HepG2 (cell line): Measurements from ENCODE around the gene AEN. TPM values are rescaled to one million over a fixed set of nuclear protein-coding genes. Genes with fewer than 3 reads are reported as not detected.
A peak's percentile ranks its signal among the peaks of the same experiment; 100 is the strongest.

Experiments used
- ATAC-seq: fragments of 200-7000 bp; cut with Tn5 transposase; 3 replicates; pipeline ENCODE4 v1.9.1; 2020; ENCODE audit warnings: mild to moderate bottlenecking, moderate library complexity
- BruUV-seq: library from RNA; stranded (reverse); fragments of 400-500 nt; replicated peaks from 2 replicates; lab custom pipeline; 2021; lab: Mats Ljungman, UMichigan
- CTCF ChIA-PET: fragments of 300-600 bp; formaldehyde crosslinking; extraction: SDS; loops from one replicate; lab custom pipeline; 2021; ENCODE audit warnings: low total read pairs, inconsistent platforms, low intra/inter-chr PET ratio; lab: Yijun Ruan, JAX
- POLR2A ChIA-PET: fragments of 350-600 bp; sonication (Branson Sonifier 250); formaldehyde crosslinking; loops from one replicate; lab custom pipeline; 2020; ENCODE audit warnings: antibody characterized with exemption, inconsistent platforms; lab: Yijun Ruan, JAX
- DNase-seq: peaks from one replicate; pipeline ENCODE4 v3.0.0-alpha.2; 2015; ENCODE audit warnings: low spot score
- FAIRE-seq: peaks from 3 replicates; lab custom pipeline; 2011; peaks lifted over from hg19 to GRCh38; lab: Jason Lieb, UNC
- H2AFZ ChIP-seq: one replicate; pipeline ENCODE4 v1.6.1; 2011; ENCODE audit warnings: low read length, inconsistent platforms
- H3K27ac ChIP-seq: fragments of 300-600 bp; 3 replicates; pipeline ENCODE4 v1.8.0; 2011; ENCODE audit warnings: mixed run types, mild to moderate bottlenecking, mixed read lengths, low read length, inconsistent platforms; ENCODE audit not compliant: insufficient read depth; ENCODE audit errors: extremely low read length
- H3K27me3 ChIP-seq, 2 experiments: fragments of 200-600 bp in 1 of 2; 2 replicates in 1 of 2; 3 replicates in 1 of 2; pipeline versions ENCODE4 v1.6.0 to v1.8.0; 2011; ENCODE audit warnings: low read length in 2 of 2, mild to moderate bottlenecking in 2 of 2, moderate library complexity in 2 of 2, inconsistent platforms in 1 of 2; ENCODE audit not compliant: insufficient read depth in 2 of 2, control insufficient read depth in 1 of 2
- H3K36me3 ChIP-seq, 2 experiments: fragments of 200-600 bp in 1 of 2; replicated peaks in 1 of 2; 2 replicates in 1 of 2; 3 replicates in 1 of 2; pipeline versions ENCODE4 v1.5.1 to v1.8.0; 2011; ENCODE audit warnings: low read length in 2 of 2, inconsistent platforms in 1 of 2; ENCODE audit not compliant: insufficient read depth in 2 of 2, control insufficient read depth in 1 of 2
- H3K4me1 ChIP-seq: 2 replicates; pipeline ENCODE4 v1.5.1; 2012; ENCODE audit warnings: low read length, inconsistent platforms; ENCODE audit not compliant: insufficient read depth
- H3K4me2 ChIP-seq: 2 replicates; pipeline ENCODE4 v1.6.0; 2011; ENCODE audit warnings: low read depth, low read length, inconsistent platforms
- H3K4me3 ChIP-seq, 3 experiments: fragments of 200-600 bp in 1 of 3; sonication (generic), shearing (Covaris generic) in 1 of 3; replicated peaks in 1 of 3; 2 replicates each; pipeline ENCODE4 v1.5.1; 2011 to 2016; ENCODE audit warnings: low read length in 3 of 3, inconsistent platforms in 2 of 3, low read depth in 2 of 3, mild to moderate bottlenecking in 2 of 3, control low read depth in 1 of 3, mixed read lengths in 1 of 3; ENCODE audit not compliant: insufficient read depth in 1 of 3
- H3K79me2 ChIP-seq: one replicate; pipeline ENCODE4 v1.6.1; 2011; ENCODE audit warnings: low read length, inconsistent platforms; ENCODE audit not compliant: insufficient read depth
- H3K9ac ChIP-seq: 2 replicates; pipeline ENCODE4 v1.6.0; 2011; ENCODE audit warnings: mild to moderate bottlenecking, low read depth, low read length, inconsistent platforms; ENCODE audit not compliant: insufficient read depth
- H3K9me3 ChIP-seq: 2 replicates; pipeline ENCODE4 v1.5.1; 2012; ENCODE audit warnings: mild to moderate bottlenecking, low read length
- H4K20me1 ChIP-seq: 2 replicates; pipeline ENCODE4 v1.6.0; 2011; ENCODE audit warnings: inconsistent platforms, mild to moderate bottlenecking, low read length, moderate library complexity; ENCODE audit not compliant: insufficient read depth
- CTCF ChIP-seq: sonication (generic); formaldehyde crosslinking; IDR thresholded peaks from 2 replicates; pipeline ENCODE4 v1.5.0; 2020; ENCODE audit warnings: mild to moderate bottlenecking, missing genetic modification reagents, moderate library complexity
- DZIP1 ChIP-seq: sonication (generic); formaldehyde crosslinking; IDR thresholded peaks from 2 replicates; pipeline ENCODE4 v1.5.0; 2020; ENCODE audit warnings: mild to moderate bottlenecking, missing genetic modification reagents
- KDM6A ChIP-seq: IDR thresholded peaks from 2 replicates; pipeline ENCODE4 v1.6.1; 2016; ENCODE audit warnings: low read depth
- LCORL ChIP-seq, 2 experiments: fragments of 450-650 bp in 1 of 2; sonication (generic) in 1 of 2; formaldehyde crosslinking in 1 of 2; IDR thresholded peaks; 2 replicates each; pipeline versions ENCODE4 v1.5.0 to v1.6.1; 2017 to 2020; ENCODE audit warnings: antibody characterized with exemption in 1 of 2, missing genetic modification reagents in 1 of 2
- ONECUT2 ChIP-seq: sonication (generic); formaldehyde crosslinking; IDR thresholded peaks from 2 replicates; pipeline ENCODE4 v1.4.0; 2020; ENCODE audit warnings: missing genetic modification reagents
- POGK ChIP-seq: sonication (generic); formaldehyde crosslinking; conservative IDR thresholded peaks from 2 replicates; pipeline ENCODE4 v1.8.0; 2022; ENCODE audit warnings: mild to moderate bottlenecking, moderate library complexity, missing genetic modification reagents
- RNF219 ChIP-seq: sonication (generic); formaldehyde crosslinking; IDR thresholded peaks from 2 replicates; pipeline ENCODE4 v1.5.0; 2020; ENCODE audit warnings: mild to moderate bottlenecking, missing genetic modification reagents
- ZNF770 ChIP-seq: sonication (generic); formaldehyde crosslinking; IDR thresholded peaks from 2 replicates; pipeline ENCODE4 v1.5.0; 2020; ENCODE audit warnings: mild to moderate bottlenecking, missing genetic modification reagents
- WGBS: methylation state at CpG from one replicate; pipeline ENCODE4 v1.1.6; 2017; ENCODE audit warnings: low lambda C conversion rate; 5-methylcytosine and 5-hydroxymethylcytosine counted together
- in situ Hi-C: cut with HindIII; loops from 2 replicates; pipeline ENCODE4 v1.10.0; 2017; ENCODE audit warnings: low pct_unique_long_range_greater_than_20kb; ENCODE audit not compliant: extremely low pct_ligation_motif_present
- intact Hi-C: fragments of 100-400 bp; cut with micrococcal nuclease; formaldehyde crosslinking; loops from one replicate; pipeline ENCODE4 v1.10.0; 2022; ENCODE audit not compliant: unreplicated experiment
- polyA plus RNA-seq, 8 experiments: library from polyadenylated mRNA; depleted of rRNA in 3 of 8; stranded (reverse) in 7 of 8; unstranded in 1 of 8; fragments of >200 nt; fragmentation: Illumina TruSeq in 4 of 8; extraction: Trizol in 4 of 8; gene quantifications; 2 replicates each; pipeline versions ENCODE4 v1.2.1 to v1.2.3, GENCODE V29; 2011 to 2016; ENCODE audit warnings: low read depth in 4 of 8, missing spikeins in 1 of 8, mixed read lengths in 1 of 8; ENCODE audit not compliant: insufficient read depth in 1 of 8
- total RNA-seq, 5 experiments: library from RNA; depleted of rRNA; stranded (reverse); fragments of >200 nt; fragmentation: Illumina TruSeq; extraction: Trizol; gene quantifications; 2 replicates each; pipeline ENCODE4 v1.2.3, GENCODE V29; 2016; ENCODE audit warnings: low read depth in 1 of 5

Gene AEN
- total and polyA plus RNA-seq, 2 of the 13 experiments (the other 11 are each of a cell fraction or from before 2014, with no cell fraction given): 51.3 to 118 TPM

GRCh38 chr15:88638626-88639372 is 17.7 kb downstream of the AEN start, which contains the start of gene ISG20:
ISG20 (plus strand) TSS chr15:88639016; CDS start chr15:88639367, 351 bp downstream.
- peak within 1 kb of the TSS; percentile 89 for H3K4me2 ChIP-seq
- peak within 1 kb of the TSS; percentile 82 for H3K9ac ChIP-seq
- FAIRE-seq (peak; percentile 86), DNase-seq (peak; percentile 95), ATAC-seq (peak; percentile 88)
- peak within 1 kb of the TSS; percentile 51 to 79 (median 66) for H3K4me3 ChIP-seq
- H3K4me1 ChIP-seq: peaks cover 45% of the 10 kb centered on the region
- no TSS peak for BruUV-seq
- POLR2A ChIA-PET: interaction anchor here (0.9 to 1.9 kb wide), 8 partner anchors 10 to 171 kb away, joined by 3 to 47 read pairs (median 6); partner anchors contain the start of genes AEN, MRPL46 and MRPS11
- no peaks in the 10 kb centered on the region for H3K79me2 ChIP-seq
- WGBS: under 1% methylated on average over 15 of the region's 27 CpGs
- no peaks in the 10 kb centered on the region for H3K27me3 ChIP-seq
- CTCF ChIA-PET: no interaction called here
- no peak within 1 kb of the TSS for H2AFZ ChIP-seq
- no peaks in the 10 kb centered on the region for H3K9me3 ChIP-seq
- H3K27ac ChIP-seq: peak within 1 kb of the TSS; percentile 95
- intact Hi-C loops: loop anchor here (1.0 kb wide), 1 partner anchor 16 kb away; no protein-coding TSS in a partner anchor
- in situ Hi-C loops: no loop called here
- H4K20me1 ChIP-seq: no peaks in the 10 kb centered on the region
- H3K36me3 ChIP-seq: peaks cover 2 to 3% of the 10 kb centered on the region in 2 experiments; a peak in 2 of 5 replicates
- TF ChIP-seq RNF219 (no peak; the same call in 1 of the 2 replicates), POGK (peak; percentile 85), DZIP1 (CRISPR knock-in tag) (0 out of 2 replicates have a peak, but pooled peaks have one; percentile 82), LCORL (IDR thresholded peaks at IDR 0.05) (no peak), LCORL (CRISPR knock-in tag; IDR thresholded peaks at IDR 0.05) (peak; percentile 89), KDM6A (CRISPR knock-in tag) (0 out of 2 replicates have a peak, but pooled peaks have one; percentile 59), CTCF (CRISPR knock-in tag) (peak; percentile 62), ZNF770 (CRISPR knock-in tag) (peak; percentile 75), ONECUT2 (CRISPR knock-in tag) (no peak)
